Measurements from ENCODE around the gene PCDH1.
"Not testable (repeated sequence)": the region's sequence is repeated elsewhere in the genome, so short reads cannot be mapped to it uniquely, and the experiment has no call there.

PCDH1 gene

GRCh38 chr5:141878186-141878710, at the start of gene PCDH1:
PCDH1 (minus strand) TSS chr5:141878410; CDS start chr5:141878262, 148 bp downstream.
- no peaks in the 10 kb centered on the region for H3K36me3 Mint-ChIP-seq
- H3K4me3 Mint-ChIP-seq = peak within 1 kb of the TSS; percentile 81
- H3K27ac Mint-ChIP-seq = peak within 1 kb of the TSS; percentile 42
- H3K27me3 Mint-ChIP-seq = peaks cover 47% of the 10 kb centered on the region
- H3K4me1 Mint-ChIP-seq (ENCODE audit: low read depth) = peaks cover 24% of the 10 kb centered on the region
- H3K9me3 Mint-ChIP-seq (ENCODE audit: low read depth) = no peaks in the 10 kb centered on the region

GRCh38 chr5:141926434-141926833, 48.2 kb upstream of the PCDH1 start:
- no peak overlapping the region for H3K4me3 Mint-ChIP-seq
- H3K9me3 Mint-ChIP-seq (ENCODE audit: low read depth) = no peaks in the 10 kb centered on the region
- no peak overlapping the region for H3K27ac Mint-ChIP-seq
- H3K4me1 Mint-ChIP-seq (ENCODE audit: low read depth) = peaks cover 35% of the 10 kb centered on the region
- H3K27me3 Mint-ChIP-seq = no peaks in the 10 kb centered on the region
- peaks cover 12% of the 10 kb centered on the region for H3K36me3 Mint-ChIP-seq

GRCh38 chr5:141923448-141924313, 45.5 kb upstream of the PCDH1 start, which contains the start of gene DELE1:
DELE1 (plus strand) TSS chr5:141923871; CDS start chr5:141923942, 71 bp downstream.
- H3K27me3 Mint-ChIP-seq = no peaks in the 10 kb centered on the region
- H3K4me1 Mint-ChIP-seq (ENCODE audit: low read depth) = peaks cover 28% of the 10 kb centered on the region
- H3K9me3 Mint-ChIP-seq (ENCODE audit: low read depth) = no peaks in the 10 kb centered on the region
- H3K27ac Mint-ChIP-seq = peak within 1 kb of the TSS; percentile 91
- peaks cover 3% of the 10 kb centered on the region for H3K36me3 Mint-ChIP-seq
- H3K4me3 Mint-ChIP-seq = peak within 1 kb of the TSS; percentile 94

- H3K9me3 Mint-ChIP-seq (ENCODE audit: low read depth) = not testable (repeated sequence)
Measured at GRCh38 chr5:141922827-141923447, 44.7 kb upstream of the PCDH1 start.

GRCh38 chr5:141920771-141921170, 42.6 kb upstream of the PCDH1 start:
- Mint-ChIP-seq H3K36me3 (peaks cover 2% of the 10 kb centered on the region), H3K4me3 (no peak overlapping the region), H3K27me3 (no peaks in the 10 kb centered on the region), H3K27ac (peak overlapping the region; percentile 11), H3K4me1 (ENCODE audit: low read depth) (peaks cover 17% of the 10 kb centered on the region), H3K9me3 (ENCODE audit: low read depth) (no peaks in the 10 kb centered on the region)

More at GRCh38 chr5:141922827-141923447, 44.7 kb upstream of the PCDH1 start:
- peak overlapping the region; percentile 91 for H3K27ac Mint-ChIP-seq
- H3K4me1 Mint-ChIP-seq (ENCODE audit: low read depth) = peaks cover 28% of the 10 kb centered on the region
- H3K27me3 Mint-ChIP-seq, H3K36me3 Mint-ChIP-seq: not testable (repeated sequence)
- H3K4me3 Mint-ChIP-seq = peak overlapping the region; percentile 94

GRCh38 chr5:141919218-141920119, 41.3 kb upstream of the PCDH1 start:
- no peak overlapping the region for H3K27ac Mint-ChIP-seq
- H3K27me3 Mint-ChIP-seq = peaks cover 7% of the 10 kb centered on the region

GRCh38 chr5:141917760-141918159, 39.5 kb upstream of the PCDH1 start:
- Mint-ChIP-seq H3K4me3 (no peak overlapping the region), H3K9me3 (ENCODE audit: low read depth) (no peaks in the 10 kb centered on the region), H3K27me3 (peaks cover 15% of the 10 kb centered on the region), H3K27ac (no peak overlapping the region), H3K36me3 (no peaks in the 10 kb centered on the region), H3K4me1 (ENCODE audit: low read depth) (peaks cover 11% of the 10 kb centered on the region)

More at GRCh38 chr5:141919218-141920119, 41.3 kb upstream of the PCDH1 start:
- no peak overlapping the region for H3K4me3 Mint-ChIP-seq
- H3K4me1 Mint-ChIP-seq (ENCODE audit: low read depth) = peaks cover 11% of the 10 kb centered on the region
- H3K9me3 Mint-ChIP-seq (ENCODE audit: low read depth) = no peaks in the 10 kb centered on the region
- H3K36me3 Mint-ChIP-seq = peaks cover 2% of the 10 kb centered on the region

GRCh38 chr5:141916522-141916921, 38.3 kb upstream of the PCDH1 start:
- H3K4me1 Mint-ChIP-seq (ENCODE audit: low read depth) = peaks cover 10% of the 10 kb centered on the region
- H3K9me3 Mint-ChIP-seq (ENCODE audit: low read depth) = no peaks in the 10 kb centered on the region
- H3K4me3 Mint-ChIP-seq = no peak overlapping the region
- no peak overlapping the region for H3K27ac Mint-ChIP-seq
- peaks cover 15% of the 10 kb centered on the region for H3K27me3 Mint-ChIP-seq
- H3K36me3 Mint-ChIP-seq = no peaks in the 10 kb centered on the region

- no peak overlapping the region for H3K4me3 Mint-ChIP-seq
- peaks cover 15% of the 10 kb centered on the region for H3K27me3 Mint-ChIP-seq
- no peaks in the 10 kb centered on the region for H3K9me3 Mint-ChIP-seq (ENCODE audit: low read depth)
- no peak overlapping the region for H3K27ac Mint-ChIP-seq
- H3K36me3 Mint-ChIP-seq = no peaks in the 10 kb centered on the region
- peaks cover 10% of the 10 kb centered on the region for H3K4me1 Mint-ChIP-seq (ENCODE audit: low read depth)
Measured at GRCh38 chr5:141915881-141916336, 37.7 kb upstream of the PCDH1 start.

- no peaks in the 10 kb centered on the region for H3K9me3 Mint-ChIP-seq (ENCODE audit: low read depth)
- H3K4me1 Mint-ChIP-seq (ENCODE audit: low read depth) = peaks cover 10% of the 10 kb centered on the region
- peak overlapping the region; percentile 46 for H3K4me3 Mint-ChIP-seq
- H3K36me3 Mint-ChIP-seq = no peaks in the 10 kb centered on the region
- peaks cover 15% of the 10 kb centered on the region for H3K27me3 Mint-ChIP-seq
- H3K27ac Mint-ChIP-seq = peak overlapping the region; percentile 18
Measured at GRCh38 chr5:141914797-141915196, 36.6 kb upstream of the PCDH1 start.

GRCh38 chr5:141914199-141914743, 36.1 kb upstream of the PCDH1 start:
- Mint-ChIP-seq H3K27me3 (peaks cover 15% of the 10 kb centered on the region), H3K4me3 (peak overlapping the region; percentile 74), H3K9me3 (ENCODE audit: low read depth) (no peaks in the 10 kb centered on the region), H3K27ac (no peak overlapping the region), H3K4me1 (ENCODE audit: low read depth) (peaks cover 10% of the 10 kb centered on the region), H3K36me3 (no peaks in the 10 kb centered on the region)

GRCh38 chr5:141913560-141914198, 35.5 kb upstream of the PCDH1 start:
- Mint-ChIP-seq H3K4me1 (ENCODE audit: low read depth) (peaks cover 10% of the 10 kb centered on the region), H3K27me3 (peaks cover 15% of the 10 kb centered on the region), H3K36me3 (no peaks in the 10 kb centered on the region), H3K9me3 (ENCODE audit: low read depth) (no peaks in the 10 kb centered on the region), H3K27ac (no peak overlapping the region), H3K4me3 (peak overlapping the region; percentile 74)

- H3K36me3 Mint-ChIP-seq = no peaks in the 10 kb centered on the region
- H3K4me1 Mint-ChIP-seq (ENCODE audit: low read depth) = peaks cover 10% of the 10 kb centered on the region
- peaks cover 11% of the 10 kb centered on the region for H3K27me3 Mint-ChIP-seq
- no peaks in the 10 kb centered on the region for H3K9me3 Mint-ChIP-seq (ENCODE audit: low read depth)
- H3K27ac Mint-ChIP-seq = no peak overlapping the region
- H3K4me3 Mint-ChIP-seq = no peak overlapping the region
Measured at GRCh38 chr5:141910271-141910673, 32.1 kb upstream of the PCDH1 start.

- Mint-ChIP-seq H3K4me3 (no peak overlapping the region), H3K4me1 (ENCODE audit: low read depth) (peaks cover 10% of the 10 kb centered on the region), H3K36me3 (no peaks in the 10 kb centered on the region), H3K27ac (no peak overlapping the region), H3K9me3 (ENCODE audit: low read depth) (no peaks in the 10 kb centered on the region), H3K27me3 (peaks cover 10% of the 10 kb centered on the region)
Measured at GRCh38 chr5:141909212-141909611, 31.0 kb upstream of the PCDH1 start.
